Measurements from ENCODE around the gene SURF4. TPM values are rescaled to one million over a fixed set of nuclear protein-coding genes. Genes with fewer than 3 reads are reported as not detected.

SURF4 gene
- polyA plus RNA-seq, 6 donors from 2014 or later, result 76.2 to 99.5 (median 82.9) TPM

Other genes with a start within 250 kb of the SURF4 start
- 1 to 10 TPM in 5 of 6 donors, under 1 TPM in 1; 0.96 to 4.0 (median 2.4) TPM for gene GBGT1, start 212.1 kb downstream of the SURF4 start, polyA plus RNA-seq (ENCODE audit: low read depth in 6 of 6)
- not detected for gene OBP2B, start 166.8 kb downstream of the SURF4 start, polyA plus RNA-seq (ENCODE audit: low read depth in 6 of 6)
- under 1 TPM in 2 of 6 donors, not detected in 4; 0.93 to 0.94 TPM for gene ABO, start 100.9 kb downstream of the SURF4 start, polyA plus RNA-seq (ENCODE audit: low read depth in 6 of 6)
- 10 to 100 TPM in 1 of 6 donors, 1 to 10 TPM in 4, under 1 TPM in 1; 0.09 to 13.0 (median 6.8) TPM for gene SURF6, start 39.9 kb downstream of the SURF4 start, polyA plus RNA-seq (ENCODE audit: low read depth in 6 of 6)
- gene MED22, start 27.9 kb downstream of the SURF4 start, polyA plus RNA-seq (ENCODE audit: low read depth in 6 of 6), result 10 to 100 TPM; 14.9 to 36.8 (median 20.2) TPM
- gene RPL7A, start 27.8 kb downstream of the SURF4 start, polyA plus RNA-seq (ENCODE audit: low read depth in 6 of 6), result 1,000 to 10,000 TPM in 5 of 6 donors, 100 to 1,000 TPM in 1; 715 to 1,392 (median 1,075) TPM
- gene SURF1, start 19.6 kb downstream of the SURF4 start, polyA plus RNA-seq (ENCODE audit: low read depth in 6 of 6), result 100 to 1,000 TPM in 1 of 6 donors, 10 to 100 TPM in 5; 77.6 to 142 (median 94.1) TPM
- gene SURF2, start 19.5 kb downstream of the SURF4 start, polyA plus RNA-seq (ENCODE audit: low read depth in 6 of 6), result 10 to 100 TPM; 21.6 to 40.5 (median 28.1) TPM
- gene STKLD1, start 306 bp upstream of the SURF4 start, polyA plus RNA-seq (ENCODE audit: low read depth in 6 of 6), result under 1 TPM in 2 of 6 donors, not detected in 4; 0.18 to 0.61 TPM
- gene REXO4, start 42.0 kb upstream of the SURF4 start, polyA plus RNA-seq (ENCODE audit: low read depth in 6 of 6), result 10 to 100 TPM in 5 of 6 donors, 1 to 10 TPM in 1; 4.3 to 27.7 (median 15.1) TPM
- under 1 TPM in 2 of 6 donors, not detected in 4; 0.23 to 0.25 TPM for gene ADAMTS13, start 46.3 kb upstream of the SURF4 start, polyA plus RNA-seq (ENCODE audit: low read depth in 6 of 6)
- gene CACFD1, start 83.9 kb upstream of the SURF4 start, polyA plus RNA-seq (ENCODE audit: low read depth in 6 of 6), result 10 to 100 TPM; 14.7 to 23.5 (median 18.7) TPM
- gene SLC2A6, start 103.0 kb upstream of the SURF4 start, polyA plus RNA-seq (ENCODE audit: low read depth in 6 of 6), result 10 to 100 TPM; 25.6 to 49.3 (median 31.0) TPM
- gene MYMK, start 148.9 kb upstream of the SURF4 start, polyA plus RNA-seq (ENCODE audit: low read depth in 6 of 6), result not detected
- not detected for gene ADAMTSL2, start 158.6 kb upstream of the SURF4 start, polyA plus RNA-seq (ENCODE audit: low read depth in 6 of 6)
- gene FAM163B, start 233.3 kb upstream of the SURF4 start, polyA plus RNA-seq (ENCODE audit: low read depth in 6 of 6), result not detected

Data from naive B cell (primary cell).